Loucy (cell line): ENCODE data around the gene NDFIP1.

ENCODE experiments used
- H2AFZ ChIP-seq: fragments of 200-600 bp; sonication (generic); 2 replicates; pipeline ENCODE4 v1.6.0; 2016; ENCODE audit warnings: antibody characterized with exemption, mild to moderate bottlenecking, low read length, moderate library complexity
- H3F3A ChIP-seq: fragments of 200-600 bp; 2 replicates; pipeline ENCODE4 v1.6.0; 2016; ENCODE audit warnings: antibody characterized with exemption, low read depth, mild to moderate bottlenecking
- H3K27me3 ChIP-seq: fragments of 200-600 bp; sonication (generic); 2 replicates; pipeline ENCODE4 v1.6.1; 2014; ENCODE audit warnings: low read length, mild to moderate bottlenecking; ENCODE audit not compliant: insufficient read depth, poor library complexity, severe bottlenecking
- H3K36me3 ChIP-seq: fragments of 200-600 bp; sonication (generic); 2 replicates; pipeline ENCODE4 v1.6.1; 2016; ENCODE audit warnings: low read length; ENCODE audit not compliant: insufficient read depth
- H3K4me1 ChIP-seq: fragments of 200-600 bp; sonication (generic); 2 replicates; pipeline ENCODE4 v1.5.1; 2014; ENCODE audit warnings: low read length, mild to moderate bottlenecking; ENCODE audit not compliant: insufficient read depth, poor library complexity, severe bottlenecking
- H3K4me2 ChIP-seq: fragments of 200-600 bp; sonication (generic); 2 replicates; pipeline ENCODE4 v1.6.0; 2014; ENCODE audit warnings: antibody characterized with exemption, low read length, low read depth, mild to moderate bottlenecking; ENCODE audit not compliant: poor library complexity, severe bottlenecking
- H3K4me3 ChIP-seq: fragments of 200-600 bp; sonication (generic); 2 replicates; pipeline ENCODE4 v1.5.1; 2014; ENCODE audit warnings: low read length, mild to moderate bottlenecking, mixed read lengths; ENCODE audit not compliant: poor library complexity, severe bottlenecking
- H3K79me2 ChIP-seq: fragments of 200-600 bp; sonication (generic); 2 replicates; pipeline ENCODE4 v1.6.1; 2014; ENCODE audit warnings: low read length; ENCODE audit not compliant: insufficient read depth
- H3K9ac ChIP-seq: fragments of 200-600 bp; sonication (generic); 2 replicates; pipeline ENCODE4 v1.6.0; 2014; ENCODE audit warnings: mild to moderate bottlenecking, low read depth, low read length, moderate library complexity; ENCODE audit not compliant: poor library complexity, severe bottlenecking
- H3K9me2 ChIP-seq: fragments of 200-600 bp; sonication (generic); replicated peaks from 2 replicates; pipeline ENCODE4 v1.6.1; 2016; ENCODE audit warnings: low read depth, low read length, mixed read lengths
- H3K9me3 ChIP-seq: fragments of 200-600 bp; sonication (generic); 2 replicates; pipeline ENCODE4 v1.6.1; 2014; ENCODE audit warnings: mild to moderate bottlenecking, antibody characterized with exemption, low read length, low read depth; ENCODE audit not compliant: insufficient read depth
- H4K20me1 ChIP-seq: fragments of 200-600 bp; sonication (generic); 2 replicates; pipeline ENCODE4 v1.6.0; 2014; ENCODE audit warnings: antibody characterized with exemption, low read length, mild to moderate bottlenecking; ENCODE audit not compliant: insufficient read depth, poor library complexity, severe bottlenecking
- CTCF ChIP-seq: fragments of 200-600 bp; sonication (generic); conservative IDR thresholded peaks from 2 replicates; pipeline ENCODE4 v1.5.1; 2014; ENCODE audit warnings: mild to moderate bottlenecking, antibody characterized with exemption, low read length
- EZH2phosphoT487 ChIP-seq: fragments of 200-600 bp; IDR thresholded peaks from 2 replicates; pipeline ENCODE4 v1.6.1; 2018; ENCODE audit warnings: antibody characterized with exemption, mild to moderate bottlenecking, moderate library complexity, borderline replicate concordance

Gene NDFIP1

GRCh38 chr5:142167458-142167857 lies 58.9 kb downstream of the NDFIP1 start:
- H3K79me2 ChIP-seq = no peaks in the 10 kb centered on the region
- H3F3A ChIP-seq = no peaks in the 10 kb centered on the region
- TF ChIP-seq CTCF (0 out of 2 replicates have a peak, but pooled peaks have one; percentile 12), EZH2phosphoT487 (no peak)
- H3K9ac ChIP-seq = no peak overlapping the region
- H3K4me1 ChIP-seq = no peaks in the 10 kb centered on the region
- no peaks in the 10 kb centered on the region for H3K36me3 ChIP-seq
- H3K4me3 ChIP-seq = no peak overlapping the region
- no peaks in the 10 kb centered on the region for H4K20me1 ChIP-seq
- H3K27me3 ChIP-seq = no peaks in the 10 kb centered on the region
- no peaks in the 10 kb centered on the region for H3K9me3 ChIP-seq
- H3K9me2 ChIP-seq = no peaks in the 10 kb centered on the region
- no peak overlapping the region for H2AFZ ChIP-seq
- H3K4me2 ChIP-seq = no peak overlapping the region

GRCh38 chr5:142168365-142168764 lies 59.8 kb downstream of the NDFIP1 start:
- H3F3A ChIP-seq = no peaks in the 10 kb centered on the region

GRCh38 chr5:142170254-142170953 lies 61.8 kb downstream of the NDFIP1 start:
- Histone ChIP-seq H3K9me2 (no peaks in the 10 kb centered on the region), H2AFZ (no peak overlapping the region), H4K20me1 (no peaks in the 10 kb centered on the region), H3K9ac (no peak overlapping the region), H3K4me2 (no peak overlapping the region), H3K36me3 (no peaks in the 10 kb centered on the region), H3K4me1 (no peaks in the 10 kb centered on the region), H3K4me3 (no peak overlapping the region), H3K79me2 (no peaks in the 10 kb centered on the region), H3K9me3 (no peaks in the 10 kb centered on the region), H3F3A (no peaks in the 10 kb centered on the region), H3K27me3 (no peaks in the 10 kb centered on the region)
- TF ChIP-seq EZH2phosphoT487 (no peak), CTCF (no peak)

More at GRCh38 chr5:142168365-142168764, 59.8 kb downstream of the NDFIP1 start:
- Histone ChIP-seq H3K9ac (no peak overlapping the region), H3K4me1 (no peaks in the 10 kb centered on the region), H2AFZ (no peak overlapping the region), H3K79me2 (no peaks in the 10 kb centered on the region), H3K4me3 (no peak overlapping the region), H3K9me2 (no peaks in the 10 kb centered on the region), H3K36me3 (no peaks in the 10 kb centered on the region), H3K9me3 (no peaks in the 10 kb centered on the region), H3K27me3 (no peaks in the 10 kb centered on the region), H3K4me2 (no peak overlapping the region), H4K20me1 (no peaks in the 10 kb centered on the region)
- TF ChIP-seq CTCF = no peak
- no peak for TF ChIP-seq EZH2phosphoT487
